Right lobe of liver (tissue), 4 donors: ENCODE measurements around the gene RANBP17.

Experiments used
- CTCF ChIP-seq, 4 donors: fragments of 200-600 bp in 3 of 4; fragments of 450-650 bp in 1 of 4; IDR thresholded peaks; one replicate each; pipeline versions ENCODE4 v1.5.1 to v1.8.0; 2016 to 2022; ENCODE audit warnings: antibody characterized with exemption in 4 of 4, mild to moderate bottlenecking in 2 of 4
- POLR2A ChIP-seq: fragments of 450-650 bp; IDR thresholded peaks from one replicate; pipeline ENCODE4 v1.6.1; 2017; ENCODE audit warnings: antibody characterized with exemption, mild to moderate bottlenecking
- donor health status: DM: no; HTN: no; CAD: no.
- donor health status: DM: no; HTN: no; CAD: no.
- donor health status: DM: no; HTN: yes; CAD: no.

- TF ChIP-seq POLR2A (no peak), CTCF (IDR thresholded peaks at IDR 0.05) (no peak)
These were observed 313.9 kb downstream of the RANBP17 start for GRCh38 chr5:171175746-171176145.
